Fibroblast of the aortic adventitia (primary cell): ENCODE measurements around the gene NFYC. TPM values are rescaled to one million over a fixed set of nuclear protein-coding genes. Genes with fewer than 3 reads are reported as not detected.
A peak's percentile ranks its signal among the peaks of the same experiment; 100 is the strongest.

Source experiments
- DNase-seq: peaks from one replicate; pipeline ENCODE4 v3.0.0-alpha.2; 2010; ENCODE audit warnings: low read depth
- H3K4me3 ChIP-seq: 2 replicates; pipeline ENCODE4 v1.5.1; 2011; ENCODE audit warnings: low read depth, mild to moderate bottlenecking, control low read depth, low read length, moderate library complexity
- total RNA-seq: library from RNA; depleted of rRNA; stranded (reverse); fragments of >200 nt; gene quantifications from 2 replicates; pipeline ENCODE4 v1.2.3, GENCODE V29; 2012; ENCODE audit warnings: low replicate concordance
- TF ChIP-seq, protein P1 (sequence below): IDR thresholded peaks from 2 replicates; pipeline ENCODE4 v1.5.1; 2011; ENCODE audit warnings: mild to moderate bottlenecking, low read length, control low read depth, inconsistent platforms; ENCODE audit not compliant: insufficient read depth

The NFYC gene
- total RNA-seq, 1 donor = 23.1 TPM

DNA sequence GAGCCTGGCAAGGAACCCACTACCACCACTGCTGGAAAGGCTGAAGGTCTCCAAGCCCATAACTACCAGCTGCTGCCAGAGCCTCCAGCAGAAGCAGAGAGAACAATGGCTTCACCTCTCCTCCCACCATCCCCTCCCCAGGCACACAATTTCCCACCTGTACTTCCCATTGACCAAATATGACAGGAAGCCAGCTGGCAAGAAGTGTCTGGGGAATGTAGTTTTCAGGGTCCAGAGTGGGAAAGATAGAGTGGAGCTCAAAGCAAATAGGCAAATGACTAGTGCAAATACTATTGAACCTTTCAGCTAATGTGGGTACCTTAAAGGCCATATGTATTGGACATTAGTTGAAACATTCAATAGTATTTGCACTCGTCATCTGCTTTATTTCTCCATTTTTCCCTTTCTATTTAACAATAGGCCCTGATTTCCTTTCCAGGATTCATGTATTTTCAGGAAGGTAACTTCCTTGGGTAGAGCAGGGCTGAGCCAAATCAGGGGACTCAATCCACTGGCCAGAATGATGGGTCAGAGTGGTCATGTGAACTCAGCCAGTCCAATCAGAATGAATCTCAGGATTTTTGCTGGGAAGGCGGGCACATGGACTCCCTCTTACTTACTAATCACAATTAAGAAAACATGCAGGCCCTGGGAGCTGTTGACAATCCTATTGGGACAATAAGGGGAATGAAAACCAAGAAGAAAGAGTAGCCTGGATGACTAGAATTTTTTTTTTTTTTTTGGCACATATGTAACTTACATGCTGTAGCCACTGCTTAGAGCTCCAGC lies 12.1 kb upstream of the NFYC start:
- H3K4me3 ChIP-seq = no peak overlapping the region
- TF ChIP-seq, protein P1, sequence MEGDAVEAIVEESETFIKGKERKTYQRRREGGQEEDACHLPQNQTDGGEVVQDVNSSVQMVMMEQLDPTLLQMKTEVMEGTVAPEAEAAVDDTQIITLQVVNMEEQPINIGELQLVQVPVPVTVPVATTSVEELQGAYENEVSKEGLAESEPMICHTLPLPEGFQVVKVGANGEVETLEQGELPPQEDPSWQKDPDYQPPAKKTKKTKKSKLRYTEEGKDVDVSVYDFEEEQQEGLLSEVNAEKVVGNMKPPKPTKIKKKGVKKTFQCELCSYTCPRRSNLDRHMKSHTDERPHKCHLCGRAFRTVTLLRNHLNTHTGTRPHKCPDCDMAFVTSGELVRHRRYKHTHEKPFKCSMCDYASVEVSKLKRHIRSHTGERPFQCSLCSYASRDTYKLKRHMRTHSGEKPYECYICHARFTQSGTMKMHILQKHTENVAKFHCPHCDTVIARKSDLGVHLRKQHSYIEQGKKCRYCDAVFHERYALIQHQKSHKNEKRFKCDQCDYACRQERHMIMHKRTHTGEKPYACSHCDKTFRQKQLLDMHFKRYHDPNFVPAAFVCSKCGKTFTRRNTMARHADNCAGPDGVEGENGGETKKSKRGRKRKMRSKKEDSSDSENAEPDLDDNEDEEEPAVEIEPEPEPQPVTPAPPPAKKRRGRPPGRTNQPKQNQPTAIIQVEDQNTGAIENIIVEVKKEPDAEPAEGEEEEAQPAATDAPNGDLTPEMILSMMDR = no peak
- no peak for DNase-seq

DNA sequence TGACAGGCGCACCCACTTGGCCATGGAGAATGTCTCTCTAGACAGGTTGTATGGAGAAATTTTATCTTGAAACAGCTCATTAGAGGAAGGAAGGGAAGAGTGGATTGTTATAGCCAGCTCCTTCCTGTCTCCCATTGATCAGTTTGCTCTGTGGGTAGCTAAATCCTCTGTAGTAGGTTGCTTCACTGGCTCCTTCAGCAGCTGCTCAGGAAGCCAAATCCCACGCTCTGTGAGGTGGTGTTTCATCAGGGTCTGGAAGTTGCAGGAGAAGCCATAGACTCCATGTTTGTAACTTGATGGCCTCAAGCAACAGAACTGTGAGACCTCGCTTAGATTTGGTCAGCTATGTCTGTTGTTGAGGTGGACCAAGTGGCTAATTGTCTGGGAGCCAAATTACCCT lies 6.8 kb upstream of the NFYC start:
- TF ChIP-seq, protein P1 = no peak
- DNase-seq = no peak
- no peak overlapping the region for H3K4me3 ChIP-seq

DNA sequence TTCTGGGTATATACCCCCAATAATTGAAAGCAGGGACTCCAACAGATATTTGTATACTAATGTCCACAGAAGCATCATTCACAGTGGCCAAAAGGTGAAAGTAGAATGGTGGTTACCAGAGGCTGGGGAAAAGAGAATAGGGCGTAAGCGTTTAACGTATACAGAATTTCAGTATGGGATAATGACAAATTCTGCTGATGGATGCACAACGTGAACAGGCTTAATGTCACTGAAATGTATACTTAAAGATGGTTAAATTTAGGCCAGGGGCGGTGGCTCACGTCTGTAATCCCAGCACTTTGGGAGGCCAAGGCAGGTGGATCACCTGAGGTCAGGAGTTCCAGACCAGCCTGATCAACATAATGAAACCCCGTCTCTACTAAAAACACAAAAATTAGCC lies 4.4 kb upstream of the NFYC start:
- DNase-seq = no peak
- TF ChIP-seq, protein P1 = no peak
- H3K4me3 ChIP-seq = no peak overlapping the region

DNA sequence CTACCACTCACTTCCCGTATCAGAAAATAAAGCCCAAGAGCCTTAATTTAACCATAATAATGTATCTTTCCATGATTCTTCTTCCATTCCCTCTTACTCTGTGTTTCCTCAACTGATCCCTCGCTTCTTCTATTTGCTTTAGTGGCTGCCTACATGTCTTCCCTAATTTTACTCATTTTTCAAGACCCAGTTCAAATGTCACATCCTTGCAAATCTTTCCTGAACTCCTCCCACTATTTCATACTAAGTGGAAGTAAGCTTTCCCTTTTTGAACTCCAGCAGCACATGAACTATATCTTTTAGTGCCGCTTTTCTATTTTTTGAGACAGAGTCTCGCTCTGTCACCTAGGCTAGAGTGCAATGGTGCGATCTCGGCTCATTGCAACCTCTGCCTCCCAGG lies 3.8 kb upstream of the NFYC start:
- H3K4me3 ChIP-seq = no peak overlapping the region
- TF ChIP-seq, protein P1 = no peak
- DNase-seq = no peak

DNA sequence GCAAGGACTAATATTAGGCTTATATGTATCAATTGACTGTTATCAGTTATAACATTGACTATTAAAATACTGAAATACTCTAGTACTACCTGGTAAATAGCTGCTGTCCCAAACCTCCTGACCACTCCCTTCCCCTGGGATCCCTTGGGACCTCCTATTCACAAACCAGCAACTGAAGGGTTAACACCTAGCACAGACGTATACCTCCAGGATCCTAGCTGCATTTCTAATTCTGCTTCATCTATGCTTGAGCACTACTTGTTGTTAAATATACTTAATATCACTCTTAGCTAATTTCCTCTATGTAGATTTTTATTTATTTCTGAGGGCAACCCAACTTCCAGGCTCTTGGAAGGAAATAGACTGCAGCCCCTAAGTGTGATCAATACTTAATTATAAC lies 1.8 kb upstream of the NFYC start:
- TF ChIP-seq, protein P1 = no peak
- no peak overlapping the region for H3K4me3 ChIP-seq
- DNase-seq = no peak

DNA sequence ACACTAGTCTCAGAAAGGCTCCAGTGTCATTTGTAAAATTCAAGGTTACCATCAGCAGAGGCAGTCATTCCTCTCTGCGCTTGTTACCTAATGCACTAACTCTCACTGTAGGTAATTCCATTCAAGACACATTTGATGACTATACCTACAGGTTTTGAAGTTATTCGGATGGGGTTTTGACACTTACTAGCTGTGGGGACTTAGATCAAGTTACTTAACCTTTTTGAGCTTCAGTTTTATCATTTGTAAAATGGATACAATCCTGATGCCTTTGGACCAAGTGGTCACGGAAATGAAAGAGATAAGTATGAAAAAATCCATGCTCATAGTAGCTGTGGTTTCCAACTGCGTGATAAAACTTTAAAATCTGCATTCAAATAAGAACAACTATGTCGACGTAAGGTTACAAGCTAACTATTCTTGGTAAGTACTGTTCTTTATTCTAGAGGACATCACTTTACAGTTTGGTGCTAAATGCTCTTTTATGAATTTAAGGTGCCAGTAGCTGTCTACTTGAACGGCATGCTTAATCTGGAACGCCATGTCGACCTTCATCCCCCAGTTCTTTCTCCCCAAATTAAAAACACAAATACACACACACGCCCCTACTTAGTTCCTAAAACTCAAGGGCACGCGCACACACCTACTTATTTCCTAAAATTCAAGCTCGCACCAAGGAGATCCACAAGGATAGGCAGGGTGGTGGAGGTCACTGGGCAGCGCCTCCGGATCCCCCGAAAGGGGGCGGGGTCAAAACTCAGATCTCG lies 550 bp upstream of the NFYC start:
- TF ChIP-seq, protein P1 = no peak
- H3K4me3 ChIP-seq = peak overlapping the region; percentile 92
- DNase-seq = no peak
